ENCODE measurements around the gene ADISSP. TPM values are rescaled to one million over a fixed set of nuclear protein-coding genes. Genes with fewer than 3 reads are reported as not detected.

ADISSP gene
- total and polyA plus RNA-seq, 8 donors = 19.4 to 37.3 (median 29.4) TPM

DNA sequence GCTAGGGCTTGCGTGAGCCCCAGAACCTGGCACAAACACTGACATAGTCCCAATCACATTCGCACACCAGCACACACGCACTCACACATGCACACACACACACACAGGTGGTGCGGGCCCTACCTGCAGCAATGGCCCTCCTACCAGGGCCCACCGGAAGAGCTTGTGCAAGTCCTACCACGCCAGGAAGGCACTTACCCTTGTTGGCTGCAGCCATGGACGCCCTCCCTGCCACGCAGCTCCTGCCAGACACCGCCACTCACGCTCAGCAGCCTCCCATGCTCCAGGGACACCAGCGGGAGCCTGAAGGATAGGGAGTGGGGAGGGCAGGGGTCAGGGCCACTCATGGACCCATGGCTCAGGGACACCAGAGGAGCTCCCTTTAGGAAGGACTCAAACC lies 7.7 kb downstream of the ADISSP start:
- H3K4me3 ChIP-seq = no peak overlapping the region
- peaks cover 0 to 22% of the 10 kb centered on the region in 2 donors for H3K4me1 ChIP-seq
- H3K27me3 ChIP-seq = no peaks in the 10 kb centered on the region
- no peak overlapping the region for H3K27ac ChIP-seq
- intact Hi-C loops (cut with DNase I) = no loop called here
- H3K36me3 ChIP-seq = peaks cover 0 to 32% of the 10 kb centered on the region in 2 donors
- no peaks in the 10 kb centered on the region for H3K9me3 ChIP-seq
- no peak for ATAC-seq
- TF ChIP-seq, protein P1, sequence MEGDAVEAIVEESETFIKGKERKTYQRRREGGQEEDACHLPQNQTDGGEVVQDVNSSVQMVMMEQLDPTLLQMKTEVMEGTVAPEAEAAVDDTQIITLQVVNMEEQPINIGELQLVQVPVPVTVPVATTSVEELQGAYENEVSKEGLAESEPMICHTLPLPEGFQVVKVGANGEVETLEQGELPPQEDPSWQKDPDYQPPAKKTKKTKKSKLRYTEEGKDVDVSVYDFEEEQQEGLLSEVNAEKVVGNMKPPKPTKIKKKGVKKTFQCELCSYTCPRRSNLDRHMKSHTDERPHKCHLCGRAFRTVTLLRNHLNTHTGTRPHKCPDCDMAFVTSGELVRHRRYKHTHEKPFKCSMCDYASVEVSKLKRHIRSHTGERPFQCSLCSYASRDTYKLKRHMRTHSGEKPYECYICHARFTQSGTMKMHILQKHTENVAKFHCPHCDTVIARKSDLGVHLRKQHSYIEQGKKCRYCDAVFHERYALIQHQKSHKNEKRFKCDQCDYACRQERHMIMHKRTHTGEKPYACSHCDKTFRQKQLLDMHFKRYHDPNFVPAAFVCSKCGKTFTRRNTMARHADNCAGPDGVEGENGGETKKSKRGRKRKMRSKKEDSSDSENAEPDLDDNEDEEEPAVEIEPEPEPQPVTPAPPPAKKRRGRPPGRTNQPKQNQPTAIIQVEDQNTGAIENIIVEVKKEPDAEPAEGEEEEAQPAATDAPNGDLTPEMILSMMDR (IDR thresholded peaks at IDR 0.05) = no peak
- DNase-seq = no peak

DNA sequence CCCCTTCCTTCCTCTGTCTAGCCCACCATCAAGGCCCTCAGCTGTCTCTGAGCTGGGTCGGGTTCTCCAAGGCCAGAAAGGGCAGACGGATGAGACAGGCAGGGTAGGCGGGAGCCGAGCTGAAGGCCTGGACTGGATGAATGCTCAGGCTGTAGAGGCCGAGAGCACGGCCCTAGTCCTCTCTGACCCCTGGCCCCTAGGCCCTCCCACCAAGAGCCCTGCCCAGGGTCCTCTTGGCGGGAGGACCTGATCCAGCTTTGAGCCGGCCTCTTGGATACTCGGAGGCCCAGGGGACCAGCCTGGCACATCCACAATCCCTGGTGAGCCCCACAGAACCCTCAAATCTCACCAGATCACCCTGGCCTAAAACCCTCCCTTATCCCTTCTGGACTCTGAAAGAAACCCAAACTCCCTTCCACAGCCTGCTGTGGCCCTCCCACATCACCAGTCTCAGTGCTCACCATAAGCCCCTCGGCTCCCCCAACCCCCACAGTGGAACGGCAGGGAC lies 8.2 kb downstream of the ADISSP start:
- intact Hi-C loops (cut with DNase I) = no loop called here
- TF ChIP-seq, protein P1 (IDR thresholded peaks at IDR 0.05) = no peak

DNA sequence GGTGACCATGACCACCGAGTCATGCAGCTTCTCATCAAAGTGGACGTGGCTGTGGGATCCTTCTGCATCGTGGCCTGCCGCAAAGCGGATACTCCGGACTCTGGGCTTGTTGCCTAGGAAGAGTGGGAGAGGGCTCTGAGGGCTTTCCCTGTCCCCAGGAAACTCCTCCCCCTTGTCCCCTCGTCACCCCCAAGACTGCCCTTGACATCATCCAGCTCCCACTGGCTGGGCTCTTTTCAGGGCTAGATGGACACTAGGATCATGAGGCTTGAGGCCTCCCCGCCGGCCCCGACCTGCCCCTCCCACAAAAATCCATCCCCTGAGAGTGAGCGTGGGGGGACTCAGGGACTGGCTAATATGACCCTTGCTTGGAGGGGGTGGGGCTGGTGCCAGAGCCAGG lies 9.0 kb downstream of the ADISSP start:
- Histone ChIP-seq H3K27me3 (no peaks in the 10 kb centered on the region), H3K4me3 (no peak overlapping the region), H3K27ac (no peak overlapping the region), H3K9me3 (no peaks in the 10 kb centered on the region), H3K36me3 (peaks cover 0 to 42% of the 10 kb centered on the region in 2 donors), H3K4me1 (peaks cover 0 to 9% of the 10 kb centered on the region in 2 donors)
- intact Hi-C loops (cut with DNase I) = no loop called here
- ATAC-seq (no peak), DNase-seq (no peak)
- TF ChIP-seq, protein P1 (IDR thresholded peaks at IDR 0.05) = no peak

More for the DNA sequence above, 8.2 kb downstream of the ADISSP start:
- H3K4me3 ChIP-seq = no peak overlapping the region
- H3K9me3 ChIP-seq = no peaks in the 10 kb centered on the region
- H3K27me3 ChIP-seq = no peaks in the 10 kb centered on the region
- DNase-seq (no peak), ATAC-seq (no peak)
- H3K36me3 ChIP-seq = peaks cover 0 to 36% of the 10 kb centered on the region in 2 donors
- no peak overlapping the region for H3K27ac ChIP-seq
- peaks cover 0 to 17% of the 10 kb centered on the region in 2 donors for H3K4me1 ChIP-seq

DNA sequence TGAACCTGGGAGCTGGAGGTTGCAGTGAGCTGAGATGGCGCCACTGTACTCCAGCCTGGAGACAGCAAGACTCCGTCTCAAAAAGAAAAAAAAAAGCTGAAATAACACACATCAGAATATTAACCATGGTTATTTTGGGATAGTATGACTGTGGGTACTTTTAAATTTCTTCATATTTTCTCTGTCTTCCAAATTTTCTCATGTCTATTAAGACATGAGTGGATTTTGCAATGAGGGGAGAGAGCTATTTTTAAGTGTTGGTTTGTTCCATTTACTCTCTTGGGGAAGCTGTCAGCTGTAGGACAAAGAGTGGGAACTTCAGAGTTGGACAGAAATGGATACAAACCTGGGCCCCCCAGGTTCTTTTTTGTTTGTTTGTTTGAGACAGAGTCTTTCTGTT lies 10.3 kb downstream of the ADISSP start:
- Histone ChIP-seq H3K9me3 (no peaks in the 10 kb centered on the region), H3K4me3 (no peak overlapping the region), H3K27ac (no peak overlapping the region), H3K4me1 (peaks cover 0 to 19% of the 10 kb centered on the region in 2 donors), H3K36me3 (peaks cover 0 to 45% of the 10 kb centered on the region in 2 donors), H3K27me3 (no peaks in the 10 kb centered on the region)
- intact Hi-C loops (cut with DNase I) = no loop called here
- TF ChIP-seq, protein P1 (IDR thresholded peaks at IDR 0.05) = no peak
- ATAC-seq (no peak), DNase-seq (no peak)

DNA sequence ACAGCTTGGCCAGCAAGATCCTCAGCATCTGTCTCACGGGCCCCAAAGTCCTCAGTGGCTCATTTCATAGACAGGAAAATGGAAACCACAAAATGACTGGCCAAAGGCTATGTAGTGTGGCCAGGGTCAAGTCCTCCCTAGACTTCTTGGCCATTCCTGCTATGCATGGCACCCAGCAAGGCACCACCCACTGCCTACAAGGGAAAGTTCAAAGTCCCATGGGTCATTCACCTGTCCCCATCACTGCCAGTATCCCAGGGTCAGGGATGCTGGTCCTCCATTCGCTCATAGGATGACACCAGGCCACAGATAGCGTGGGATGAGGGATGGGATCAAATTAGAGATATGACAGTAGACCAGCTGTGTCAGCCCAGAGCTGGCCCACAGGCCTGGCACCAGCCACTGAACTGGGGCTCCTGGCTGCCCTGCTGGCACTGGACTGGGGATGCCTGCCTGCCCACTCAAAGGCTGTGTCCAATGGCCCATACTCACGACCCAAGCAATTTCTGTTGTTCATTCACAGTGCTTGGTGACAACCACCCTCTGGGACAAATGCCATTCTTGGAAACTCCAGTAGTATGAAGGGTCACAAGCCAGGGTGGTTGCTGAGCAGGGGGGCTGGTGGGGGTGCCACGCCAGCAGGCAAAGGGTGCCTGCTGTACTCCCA lies 11.6 kb downstream of the ADISSP start:
- Histone ChIP-seq H3K36me3 (peaks cover 0 to 58% of the 10 kb centered on the region in 2 donors), H3K27ac (no peak overlapping the region), H3K4me1 (peaks cover 0 to 32% of the 10 kb centered on the region in 2 donors), H3K27me3 (peaks cover 0 to 10% of the 10 kb centered on the region in 2 donors), H3K4me3 (no peak overlapping the region), H3K9me3 (no peaks in the 10 kb centered on the region)
- TF ChIP-seq, protein P1 (IDR thresholded peaks at IDR 0.05) = no peak
- ATAC-seq (no peak), DNase-seq (no peak)
- intact Hi-C loops (cut with DNase I) = no loop called here
